ENCODE measurements around the gene ADARB2. TPM values are rescaled to one million over a fixed set of nuclear protein-coding genes. Genes with fewer than 3 reads are reported as not detected.

Gene ADARB2
- total RNA-seq, 1 donor from 2014 or later: not detected

DNA sequence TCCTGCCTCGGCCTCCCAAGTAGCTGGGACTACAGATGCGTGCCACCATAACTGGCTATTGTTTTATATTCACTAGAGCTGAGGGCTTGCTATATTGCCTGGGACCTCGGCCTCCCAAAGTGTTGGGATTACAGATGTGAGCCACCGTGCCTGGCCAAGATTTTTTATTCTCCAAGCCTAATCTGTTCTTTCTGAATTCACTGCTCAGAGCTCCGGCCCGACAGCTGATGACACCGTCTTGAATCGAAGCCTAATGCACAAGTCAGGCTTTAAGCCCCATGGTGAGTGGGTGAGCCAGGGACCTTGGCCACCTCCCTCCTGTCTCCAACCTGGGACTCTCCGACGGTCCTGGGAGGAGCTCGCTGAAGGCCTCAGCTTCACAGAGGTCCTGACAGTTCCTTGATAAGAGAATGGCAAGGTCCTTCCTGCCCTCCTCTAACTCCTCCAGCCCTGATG is 342.3 kb downstream of the ADARB2 start:
- intact Hi-C loops (cut with DNase I): no loop called here
- H3K27ac ChIP-seq: no peak overlapping the region
- peak in 1 of 2 donors; percentile 41 for DNase-seq (ENCODE audit: low spot score in 2 of 2)

DNA sequence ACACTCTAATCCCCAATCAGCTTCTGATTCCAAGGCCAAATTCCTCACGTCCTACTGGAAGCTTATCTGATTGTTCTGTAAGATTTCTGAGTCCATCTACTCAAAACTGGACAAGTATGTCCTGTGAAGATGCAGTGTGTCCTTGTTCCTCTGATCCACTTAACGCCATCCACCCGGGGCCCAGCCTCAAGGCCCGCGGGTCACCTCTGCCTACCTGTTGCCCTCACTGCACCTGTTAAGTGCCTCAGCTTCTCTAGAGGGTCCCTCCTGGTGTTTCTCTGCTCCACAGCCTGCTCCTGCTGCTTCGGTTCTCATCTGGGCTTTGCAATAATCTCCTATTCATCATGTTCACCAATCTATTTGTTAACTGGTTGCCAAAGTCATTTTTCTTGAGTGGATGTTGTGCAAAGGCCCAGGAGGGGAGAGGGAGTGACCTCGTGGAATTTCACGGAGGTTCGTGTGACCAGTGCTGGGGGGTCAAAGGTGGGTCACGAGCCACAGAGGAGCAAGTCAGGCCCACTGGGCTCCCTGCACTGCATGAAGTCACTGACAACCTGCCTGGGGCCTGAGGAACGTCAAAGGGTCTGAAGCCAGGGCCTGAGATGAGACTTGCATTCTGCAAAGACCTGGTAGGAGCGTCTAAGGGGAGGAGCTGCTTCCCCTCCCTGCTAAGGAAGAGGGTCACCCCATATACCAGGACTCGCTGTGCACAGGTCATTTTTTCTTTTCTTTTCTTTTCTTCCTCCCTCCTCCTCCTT is 343.0 kb downstream of the ADARB2 start:
- H3K27me3 ChIP-seq: no peaks in the 10 kb centered on the region
- DNase-seq (ENCODE audit: low spot score in 2 of 2): peak in 1 of 2 donors; percentile 44
- TF ChIP-seq, protein P1, sequence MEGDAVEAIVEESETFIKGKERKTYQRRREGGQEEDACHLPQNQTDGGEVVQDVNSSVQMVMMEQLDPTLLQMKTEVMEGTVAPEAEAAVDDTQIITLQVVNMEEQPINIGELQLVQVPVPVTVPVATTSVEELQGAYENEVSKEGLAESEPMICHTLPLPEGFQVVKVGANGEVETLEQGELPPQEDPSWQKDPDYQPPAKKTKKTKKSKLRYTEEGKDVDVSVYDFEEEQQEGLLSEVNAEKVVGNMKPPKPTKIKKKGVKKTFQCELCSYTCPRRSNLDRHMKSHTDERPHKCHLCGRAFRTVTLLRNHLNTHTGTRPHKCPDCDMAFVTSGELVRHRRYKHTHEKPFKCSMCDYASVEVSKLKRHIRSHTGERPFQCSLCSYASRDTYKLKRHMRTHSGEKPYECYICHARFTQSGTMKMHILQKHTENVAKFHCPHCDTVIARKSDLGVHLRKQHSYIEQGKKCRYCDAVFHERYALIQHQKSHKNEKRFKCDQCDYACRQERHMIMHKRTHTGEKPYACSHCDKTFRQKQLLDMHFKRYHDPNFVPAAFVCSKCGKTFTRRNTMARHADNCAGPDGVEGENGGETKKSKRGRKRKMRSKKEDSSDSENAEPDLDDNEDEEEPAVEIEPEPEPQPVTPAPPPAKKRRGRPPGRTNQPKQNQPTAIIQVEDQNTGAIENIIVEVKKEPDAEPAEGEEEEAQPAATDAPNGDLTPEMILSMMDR (IDR thresholded peaks at IDR 0.05): no peak
- intact Hi-C loops (cut with DNase I): no loop called here
- no peak overlapping the region for H3K4me3 ChIP-seq
- H3K4me1 ChIP-seq: no peaks in the 10 kb centered on the region
- no peaks in the 10 kb centered on the region for H3K36me3 ChIP-seq
- H3K27ac ChIP-seq: no peak overlapping the region
- no peaks in the 10 kb centered on the region for H3K9me3 ChIP-seq

More for the DNA sequence above, 342.3 kb downstream of the ADARB2 start:
- Histone ChIP-seq H3K4me1 (no peaks in the 10 kb centered on the region), H3K4me3 (no peak overlapping the region), H3K36me3 (no peaks in the 10 kb centered on the region), H3K27me3 (no peaks in the 10 kb centered on the region), H3K9me3 (no peaks in the 10 kb centered on the region)
- TF ChIP-seq, protein P1 (IDR thresholded peaks at IDR 0.05): no peak

DNA sequence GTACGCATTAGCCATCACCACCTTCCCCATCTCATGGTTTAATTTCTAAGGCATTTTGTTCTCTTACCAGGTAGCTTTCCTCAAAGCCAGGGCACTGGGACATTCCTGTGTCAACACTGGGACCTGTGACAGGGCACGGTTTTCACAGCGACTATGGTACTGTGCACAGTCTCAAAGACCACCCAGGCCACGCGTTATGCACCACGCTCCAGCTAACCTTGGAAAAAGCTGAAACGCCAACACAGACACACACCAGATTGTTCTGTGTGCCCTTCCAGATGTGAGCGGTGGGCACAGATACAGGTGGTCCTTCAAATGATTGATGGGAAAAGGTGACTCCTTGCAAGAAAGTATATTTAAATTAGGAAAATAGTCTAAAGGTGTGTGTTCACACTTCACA is 343.8 kb downstream of the ADARB2 start:
- Histone ChIP-seq H3K4me3 (no peak overlapping the region), H3K27me3 (no peaks in the 10 kb centered on the region), H3K36me3 (no peaks in the 10 kb centered on the region), H3K9me3 (no peaks in the 10 kb centered on the region), H3K27ac (no peak overlapping the region), H3K4me1 (no peaks in the 10 kb centered on the region)
- TF ChIP-seq, protein P1 (IDR thresholded peaks at IDR 0.05): no peak
- DNase-seq (ENCODE audit: low spot score in 2 of 2): peak in 1 of 2 donors; percentile 25
- intact Hi-C loops (cut with DNase I): no loop called here

DNA sequence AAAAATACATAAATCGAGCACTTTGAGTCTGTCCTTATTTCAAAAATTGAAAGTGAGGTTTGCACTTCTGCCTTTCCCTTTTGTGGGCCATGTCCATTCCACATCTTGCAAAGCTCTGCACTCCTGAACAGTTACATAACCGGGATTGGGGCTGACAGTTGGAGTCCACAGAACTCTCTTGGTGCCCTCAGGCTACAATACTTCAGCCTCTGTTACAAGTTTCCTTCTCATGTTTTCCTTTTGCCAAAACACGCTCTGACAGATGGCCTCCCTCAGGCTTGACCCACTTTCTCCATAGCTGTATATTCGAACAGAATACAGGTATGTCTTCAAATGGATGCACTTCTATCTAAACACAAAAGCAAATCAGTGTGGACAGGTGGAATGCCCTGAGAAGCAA is 345.2 kb downstream of the ADARB2 start:
- no peaks in the 10 kb centered on the region for H3K4me1 ChIP-seq
- intact Hi-C loops (cut with DNase I): no loop called here
- no peak overlapping the region for H3K4me3 ChIP-seq
- no peaks in the 10 kb centered on the region for H3K36me3 ChIP-seq
- peak in 1 of 2 donors; percentile 11 for DNase-seq (ENCODE audit: low spot score in 2 of 2)
- H3K27ac ChIP-seq: no peak overlapping the region
- no peaks in the 10 kb centered on the region for H3K27me3 ChIP-seq
- H3K9me3 ChIP-seq: no peaks in the 10 kb centered on the region
- TF ChIP-seq, protein P1 (IDR thresholded peaks at IDR 0.05): no peak

DNA sequence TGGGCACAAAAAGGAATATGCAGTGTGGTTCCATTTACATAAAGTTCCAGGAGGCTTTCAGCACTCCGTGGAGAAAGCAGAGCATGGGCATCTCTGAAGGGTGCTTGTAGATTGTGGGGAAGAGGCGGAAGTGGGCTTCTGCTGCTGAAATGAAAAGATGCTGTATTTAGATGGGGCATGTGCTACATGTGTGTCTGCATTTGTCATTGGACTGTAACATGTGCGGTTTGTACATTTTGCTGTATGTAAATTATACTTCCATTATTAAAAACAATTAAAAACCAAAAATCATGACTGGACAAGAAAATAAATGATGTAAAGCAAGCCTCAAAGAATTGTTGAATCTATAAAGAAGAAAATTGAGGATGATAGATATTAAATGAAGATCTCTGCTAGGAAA is 347.1 kb downstream of the ADARB2 start:
- Histone ChIP-seq H3K4me3 (no peak overlapping the region), H3K36me3 (no peaks in the 10 kb centered on the region), H3K27ac (no peak overlapping the region), H3K4me1 (no peaks in the 10 kb centered on the region), H3K9me3 (no peaks in the 10 kb centered on the region), H3K27me3 (no peaks in the 10 kb centered on the region)
- peak in 1 of 2 donors; percentile 5 for DNase-seq (ENCODE audit: low spot score in 2 of 2)
- intact Hi-C loops (cut with DNase I): no loop called here
- TF ChIP-seq, protein P1 (IDR thresholded peaks at IDR 0.05): no peak

All from ascending aorta (tissue), 2 donors.